Activated naive CD8-positive, alpha-beta T cell treated with anti-CD3 and anti-CD28 coated beads, Interleukin-2, amount 10 ng/mL, durations not matched to agents 7 days and 5 days (primary cell): Measurements from ENCODE around the gene PANX2. TPM values are rescaled to one million over a fixed set of nuclear protein-coding genes. Genes with fewer than 3 reads are reported as not detected.
"Not testable (repeated sequence)": the region's sequence is repeated elsewhere in the genome, so short reads cannot be mapped to it uniquely, and the experiment has no call there.

Experiments
- ATAC-seq: fragments of 150-1000 bp; cut with Tn5 transposase; one replicate; pipeline ENCODE4 v1.10.0; 2021; ENCODE audit warnings: low read depth, moderate library complexity
- POLR2A ChIA-PET: fragments of 350-600 bp; sonication (Branson Sonifier 250); formaldehyde crosslinking; loops from one replicate; lab custom pipeline; 2021; ENCODE audit warnings: antibody characterized with exemption; lab: Charles Lee
- DNase-seq: peaks from one replicate; pipeline ENCODE4 v3.0.0; 2021
- H3K27ac Mint-ChIP-seq: one replicate; pipeline ENCODE4 v1.8.0; 2022; ENCODE audit warnings: mild to moderate bottlenecking, mixed read lengths
- H3K27me3 Mint-ChIP-seq: one replicate; pipeline ENCODE4 v1.8.0; 2022; ENCODE audit warnings: mild to moderate bottlenecking, moderate library complexity, mixed read lengths
- H3K36me3 Mint-ChIP-seq: one replicate; pipeline ENCODE4 v1.8.0; 2021; ENCODE audit warnings: mild to moderate bottlenecking, mixed read lengths
- H3K4me1 Mint-ChIP-seq: one replicate; pipeline ENCODE4 v1.8.0; 2021; ENCODE audit warnings: mixed read lengths
- H3K4me3 Mint-ChIP-seq: one replicate; pipeline ENCODE4 v1.8.0; 2022; ENCODE audit warnings: mild to moderate bottlenecking, moderate library complexity, mixed read lengths
- H3K9me3 Mint-ChIP-seq: one replicate; pipeline ENCODE4 v1.8.0; 2021; ENCODE audit warnings: mixed read lengths
- total RNA-seq, 2 experiments: library from RNA; stranded (reverse); gene quantifications; one replicate each; pipeline ENCODE4 v1.2.3, GENCODE V29; 2021

PANX2 gene
- total RNA-seq, 2 experiments from 2014 or later: 0.11 TPM

GRCh38 chr22:50197856-50198623 is 27.5 kb downstream of the PANX2 start:
- Mint-ChIP-seq H3K9me3 (no peaks in the 10 kb centered on the region), H3K27me3 (no peaks in the 10 kb centered on the region), H3K27ac (no peak overlapping the region), H3K36me3 (peaks cover 3% of the 10 kb centered on the region), H3K4me1 (peaks cover 12% of the 10 kb centered on the region), H3K4me3 (no peak overlapping the region)
- DNase-seq (no peak), ATAC-seq (no peak)
- POLR2A ChIA-PET: no interaction called here

GRCh38 chr22:50198624-50199017 is 28.1 kb downstream of the PANX2 start:
- no peak overlapping the region for H3K4me3 Mint-ChIP-seq
- no peaks in the 10 kb centered on the region for H3K9me3 Mint-ChIP-seq
- DNase-seq (no peak), ATAC-seq (no peak)
- H3K4me1 Mint-ChIP-seq: peaks cover 12% of the 10 kb centered on the region
- POLR2A ChIA-PET: interaction anchor here (1.8 kb wide), 1 partner anchor 8 kb away, joined by 14 read pairs; no protein-coding TSS in a partner anchor
- H3K27me3 Mint-ChIP-seq: no peaks in the 10 kb centered on the region
- H3K36me3 Mint-ChIP-seq: peaks cover 9% of the 10 kb centered on the region
- no peak overlapping the region for H3K27ac Mint-ChIP-seq

GRCh38 chr22:50199251-50199721 is 28.8 kb downstream of the PANX2 start:
- Mint-ChIP-seq H3K27ac (peak overlapping the region; percentile 61), H3K4me1 (peaks cover 14% of the 10 kb centered on the region), H3K27me3 (no peaks in the 10 kb centered on the region), H3K36me3 (peaks cover 14% of the 10 kb centered on the region), H3K9me3 (no peaks in the 10 kb centered on the region), H3K4me3 (peak overlapping the region; percentile 70)
- POLR2A ChIA-PET: interaction anchor here (0.5 to 1.8 kb wide), 2 partner anchors 8 to 365 kb away, joined by 4 to 14 read pairs; no protein-coding TSS in a partner anchor
- ATAC-seq (no peak), DNase-seq (no peak)

- peak; percentile 3 for ATAC-seq
- H3K4me1 Mint-ChIP-seq: peaks cover 17% of the 10 kb centered on the region
- H3K36me3 Mint-ChIP-seq: peaks cover 14% of the 10 kb centered on the region
- H3K27me3 Mint-ChIP-seq: no peaks in the 10 kb centered on the region
- H3K4me3 Mint-ChIP-seq: peak overlapping the region; percentile 70
- H3K27ac Mint-ChIP-seq: peak overlapping the region; percentile 65
- POLR2A ChIA-PET: interaction anchor here (0.5 to 1.8 kb wide), 2 partner anchors 9 to 365 kb away, joined by 4 to 14 read pairs; no protein-coding TSS in a partner anchor
- no peaks in the 10 kb centered on the region for H3K9me3 Mint-ChIP-seq
- DNase-seq: no peak
Measured at GRCh38 chr22:50199829-50200460, 29.4 kb downstream of the PANX2 start.

- Mint-ChIP-seq H3K4me1 (peaks cover 17% of the 10 kb centered on the region), H3K4me3 (peak within 1 kb of the TSS; percentile 88), H3K27ac (peak within 1 kb of the TSS; percentile 72), H3K9me3 (no peaks in the 10 kb centered on the region), H3K27me3 (no peaks in the 10 kb centered on the region), H3K36me3 (peaks cover 14% of the 10 kb centered on the region)
- ATAC-seq (peak; percentile 89), DNase-seq (peak; percentile 93)
- POLR2A ChIA-PET: interaction anchor here (1.2 to 1.8 kb wide), 4 partner anchors 9 to 14 kb away, joined by 3 to 23 read pairs (median 9); no protein-coding TSS in a partner anchor
Measured at GRCh38 chr22:50200461-50201190, 30.1 kb downstream of the PANX2 start, which contains the start of gene SELENOO. Gene SELENOO, plus strand, starts transcription at chr22:50201011. Its CDS starts 26 bp downstream, at chr22:50201037.

- ATAC-seq: peak; percentile 22
- Mint-ChIP-seq H3K4me3 (peak overlapping the region; percentile 88), H3K9me3 (no peaks in the 10 kb centered on the region), H3K27ac (peak overlapping the region; percentile 42), H3K4me1 (peaks cover 17% of the 10 kb centered on the region), H3K27me3 (no peaks in the 10 kb centered on the region), H3K36me3 (peaks cover 14% of the 10 kb centered on the region)
- DNase-seq: no peak
- POLR2A ChIA-PET: interaction anchor here (1.2 to 1.4 kb wide), 3 partner anchors 10 to 14 kb away, joined by 3 to 23 read pairs (median 4); no protein-coding TSS in a partner anchor
Measured at GRCh38 chr22:50201191-50202129, 30.9 kb downstream of the PANX2 start.

- peak overlapping the region; percentile 42 for H3K27ac Mint-ChIP-seq
- no peaks in the 10 kb centered on the region for H3K9me3 Mint-ChIP-seq
- peaks cover 17% of the 10 kb centered on the region for H3K4me1 Mint-ChIP-seq
Measured at GRCh38 chr22:50202130-50202666, 31.7 kb downstream of the PANX2 start.

GRCh38 chr22:50203288-50203687 is 32.8 kb downstream of the PANX2 start:
- Mint-ChIP-seq H3K27me3 (no peaks in the 10 kb centered on the region), H3K4me1 (peaks cover 17% of the 10 kb centered on the region), H3K36me3 (peaks cover 14% of the 10 kb centered on the region), H3K4me3 (no peak overlapping the region), H3K27ac (no peak overlapping the region), H3K9me3 (no peaks in the 10 kb centered on the region)
- DNase-seq (no peak), ATAC-seq (no peak)
- POLR2A ChIA-PET: no interaction called here

More at GRCh38 chr22:50202130-50202666, 31.7 kb downstream of the PANX2 start:
- ATAC-seq: no peak
- no peaks in the 10 kb centered on the region for H3K27me3 Mint-ChIP-seq
- POLR2A ChIA-PET: interaction anchor here (1.2 to 1.4 kb wide), 3 partner anchors 10 to 15 kb away, joined by 3 to 23 read pairs (median 4); no protein-coding TSS in a partner anchor
- H3K36me3 Mint-ChIP-seq: peaks cover 14% of the 10 kb centered on the region
- no peak for DNase-seq
- peak overlapping the region; percentile 88 for H3K4me3 Mint-ChIP-seq

GRCh38 chr22:50204571-50204970 is 34.0 kb downstream of the PANX2 start:
- POLR2A ChIA-PET: interaction anchor here (1.0 kb wide), 1 partner anchor 17 kb away, joined by 3 read pairs; no protein-coding TSS in a partner anchor
- DNase-seq (no peak), ATAC-seq (no peak)
- no peaks in the 10 kb centered on the region for H3K27me3 Mint-ChIP-seq
- no peaks in the 10 kb centered on the region for H3K9me3 Mint-ChIP-seq
- no peak overlapping the region for H3K4me3 Mint-ChIP-seq
- no peak overlapping the region for H3K27ac Mint-ChIP-seq
- H3K36me3 Mint-ChIP-seq: peaks cover 12% of the 10 kb centered on the region
- peaks cover 14% of the 10 kb centered on the region for H3K4me1 Mint-ChIP-seq

GRCh38 chr22:50204998-50205397 is 34.5 kb downstream of the PANX2 start:
- POLR2A ChIA-PET: interaction anchor here (1.0 kb wide), 1 partner anchor 17 kb away, joined by 3 read pairs; no protein-coding TSS in a partner anchor
- not testable (repeated sequence) for H3K27me3 Mint-ChIP-seq, H3K4me3 Mint-ChIP-seq, ATAC-seq, H3K9me3 Mint-ChIP-seq, DNase-seq
- H3K27ac Mint-ChIP-seq: peak overlapping the region; percentile 2
- peaks cover 16% of the 10 kb centered on the region for H3K4me1 Mint-ChIP-seq
- H3K36me3 Mint-ChIP-seq: peaks cover 14% of the 10 kb centered on the region

GRCh38 chr22:50205781-50206569 is 35.4 kb downstream of the PANX2 start:
- POLR2A ChIA-PET: interaction anchor here (1.0 to 1.8 kb wide), 2 partner anchors 16 to 18 kb away, joined by 3 to 5 read pairs; no protein-coding TSS in a partner anchor
- no peaks in the 10 kb centered on the region for H3K27me3 Mint-ChIP-seq
- DNase-seq (no peak), ATAC-seq (no peak)
- H3K9me3 Mint-ChIP-seq: no peaks in the 10 kb centered on the region
- peaks cover 16% of the 10 kb centered on the region for H3K4me1 Mint-ChIP-seq
- no peak overlapping the region for H3K4me3 Mint-ChIP-seq
- peaks cover 15% of the 10 kb centered on the region for H3K36me3 Mint-ChIP-seq
- no peak overlapping the region for H3K27ac Mint-ChIP-seq
